Fibroblast of skin of right quadriceps (primary cell): Measurements from ENCODE around the gene NUCKS1.
"Not testable (repeated sequence)": the region's sequence is repeated elsewhere in the genome, so short reads cannot be mapped to it uniquely, and the experiment has no call there.

Experiments used
- DNase-seq: peaks from one replicate; pipeline ENCODE4 v3.0.0-alpha.2; 2013

Gene NUCKS1

DNA sequence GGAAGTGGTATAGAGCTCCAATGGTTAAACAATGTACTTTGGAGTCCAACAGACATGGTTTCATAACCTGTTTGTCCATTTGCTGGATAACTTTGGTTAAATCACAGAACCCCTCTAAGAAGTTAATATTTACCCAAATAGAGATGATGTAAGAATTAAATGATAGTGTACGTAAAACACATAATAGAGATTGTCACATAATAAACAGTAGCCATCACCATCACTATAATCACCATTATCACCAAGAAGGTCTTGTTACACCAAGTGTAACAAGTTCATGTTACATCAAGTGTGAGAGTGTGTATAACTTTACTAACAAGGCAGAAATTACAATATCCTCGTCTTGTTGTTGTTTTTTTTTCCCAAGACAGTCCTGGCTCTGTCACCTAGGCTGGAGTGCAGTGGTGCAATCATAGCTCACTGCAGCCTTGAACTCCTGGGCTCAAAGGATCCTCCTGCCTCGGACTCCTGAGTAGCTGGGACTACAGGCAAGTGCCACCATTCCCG lies 23.3 kb downstream of the NUCKS1 start:
- DNase-seq: no peak

DNA sequence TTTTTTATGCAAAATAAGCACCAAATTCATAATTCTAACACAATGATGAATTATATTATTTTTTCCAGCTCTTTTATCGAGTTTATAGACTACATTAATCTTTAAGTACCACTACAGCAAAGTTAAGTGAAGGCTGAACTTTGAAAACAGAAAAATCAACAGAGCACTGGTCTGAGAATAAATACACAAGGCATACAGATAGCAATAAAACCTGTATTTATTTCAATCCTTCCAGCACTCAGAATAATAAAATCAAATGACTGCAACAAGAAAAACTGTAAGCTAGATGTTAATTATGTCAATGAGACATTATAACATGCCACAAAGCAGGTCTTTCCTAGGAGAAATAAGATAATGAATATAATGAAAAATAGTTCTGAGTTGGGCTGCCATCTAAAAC lies 24.5 kb downstream of the NUCKS1 start:
- no peak for DNase-seq

DNA sequence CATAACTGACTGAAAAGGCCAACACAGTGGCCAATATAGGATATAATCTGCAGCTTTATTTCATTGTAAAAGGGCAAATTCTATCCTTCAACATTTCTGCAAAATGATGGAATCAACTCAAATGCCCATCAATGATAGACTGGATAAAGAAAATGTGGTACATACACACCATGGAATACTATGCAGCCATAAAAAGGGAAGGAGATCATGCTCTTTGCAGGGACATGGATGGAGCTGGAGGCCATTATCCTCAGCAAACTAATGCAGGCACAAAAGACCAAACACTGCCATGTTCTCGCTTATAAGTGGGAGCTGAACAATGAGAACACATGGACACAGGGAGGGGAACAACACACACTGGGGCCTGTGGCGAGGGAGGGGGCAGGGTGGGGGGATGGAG lies 29.2 kb downstream of the NUCKS1 start:
- not testable (repeated sequence) for DNase-seq

DNA sequence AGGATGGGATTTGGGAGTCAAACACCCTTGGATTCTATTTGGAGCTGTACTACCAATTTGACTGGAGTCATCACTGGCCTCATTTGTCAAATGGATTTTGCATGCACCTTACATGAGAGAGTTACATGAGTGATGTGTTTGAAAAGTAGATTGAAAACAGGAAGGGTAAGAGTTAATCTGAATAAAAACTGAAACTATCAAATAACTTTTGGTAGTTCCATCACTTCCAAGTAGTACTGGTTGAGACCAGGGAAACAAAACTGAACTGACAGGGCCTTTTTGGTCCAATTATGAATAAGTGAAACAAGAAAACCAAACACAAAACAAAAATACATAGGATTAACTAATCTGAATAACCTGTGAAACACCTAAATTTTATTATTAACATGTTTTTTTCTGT lies 30.2 kb downstream of the NUCKS1 start:
- DNase-seq: no peak

DNA sequence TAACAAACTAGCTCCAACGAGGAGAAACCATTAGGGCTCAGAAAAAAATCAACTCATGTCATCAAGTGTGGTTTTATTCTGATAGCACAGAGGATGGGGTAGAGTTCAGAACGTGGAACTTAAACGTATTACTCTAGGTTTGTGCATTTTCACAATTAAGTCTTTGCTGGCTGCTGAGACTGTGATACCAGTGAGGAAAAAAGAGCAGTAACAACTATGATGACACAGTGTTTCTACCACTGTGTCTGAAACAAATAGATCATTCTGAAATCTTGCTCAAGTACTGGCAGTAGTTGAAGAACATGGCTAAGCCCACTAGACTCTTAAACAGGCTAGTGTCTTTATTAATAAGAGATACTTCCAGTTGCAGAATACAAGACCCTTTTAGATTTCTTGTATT lies 31.0 kb downstream of the NUCKS1 start:
- no peak for DNase-seq

DNA sequence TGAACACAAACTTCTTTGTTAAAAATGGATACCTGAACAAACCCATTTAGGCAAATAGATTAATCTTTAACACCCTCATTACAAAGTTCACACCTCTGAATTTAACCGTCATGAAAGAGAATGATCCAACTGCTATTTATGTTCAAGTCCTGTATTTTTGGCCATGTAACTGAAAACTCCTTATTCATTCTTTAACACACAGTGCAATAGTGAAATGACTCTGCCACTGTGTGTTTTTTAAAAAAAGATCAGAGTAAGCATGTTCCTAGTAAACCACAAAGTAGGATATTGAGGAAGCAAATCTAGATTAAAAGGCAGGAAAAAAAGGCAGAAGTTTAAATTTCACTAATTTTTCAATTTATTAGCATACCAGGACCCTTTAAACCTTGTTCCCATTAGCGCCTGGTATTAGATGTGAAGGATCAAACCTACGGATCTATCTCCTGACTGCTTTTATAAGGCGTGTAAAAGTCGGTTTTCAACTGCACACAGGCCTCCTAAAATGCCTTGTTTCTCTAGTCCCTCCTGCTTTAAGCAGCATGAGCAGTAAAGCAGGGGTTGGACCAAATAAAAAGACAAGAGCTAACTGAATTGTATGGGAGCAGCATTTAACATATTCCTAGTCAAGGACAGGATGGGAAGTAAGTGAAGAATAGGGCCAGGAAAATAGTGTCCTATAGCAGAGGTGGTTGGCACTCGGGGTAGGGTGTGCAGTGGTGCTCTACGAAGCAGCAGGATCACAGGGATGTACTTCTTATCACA lies 33.4 kb downstream of the NUCKS1 start:
- no peak for DNase-seq

DNA sequence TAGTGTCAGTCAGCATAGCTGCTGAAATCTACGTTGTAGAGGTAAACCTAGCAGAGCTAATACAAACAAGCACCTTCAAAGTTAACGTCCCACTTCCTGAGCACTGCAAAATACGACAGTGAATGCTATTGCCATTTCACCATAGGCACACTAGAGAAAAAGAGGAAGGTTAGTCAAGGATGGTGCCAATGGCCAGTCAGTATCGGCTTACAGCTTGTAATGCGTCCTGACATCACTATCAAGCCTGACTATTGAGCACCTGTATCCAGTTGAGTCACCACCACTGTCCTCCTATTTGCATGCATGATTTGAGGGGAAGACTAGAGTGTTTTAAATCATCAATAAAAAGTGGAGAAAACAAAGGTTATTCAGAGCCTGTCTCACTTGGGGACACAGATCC lies 34.4 kb downstream of the NUCKS1 start:
- no peak for DNase-seq

DNA sequence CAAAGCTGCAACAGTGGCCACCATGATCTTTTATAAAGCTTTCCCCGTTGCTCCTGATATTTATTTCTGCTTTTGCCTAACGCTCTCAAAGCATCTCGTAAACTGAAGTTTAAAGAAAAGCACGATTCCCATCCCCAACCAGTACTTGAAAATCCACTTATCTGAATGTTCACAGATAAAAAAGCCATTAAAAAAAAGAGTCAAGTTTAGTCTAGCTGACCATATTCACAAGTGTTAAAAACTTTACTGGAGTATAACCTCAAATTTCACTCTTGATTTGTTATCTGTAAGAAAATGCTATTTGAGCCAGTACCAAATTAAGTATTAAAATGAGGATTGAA lies 35.1 kb downstream of the NUCKS1 start:
- no peak for DNase-seq

DNA sequence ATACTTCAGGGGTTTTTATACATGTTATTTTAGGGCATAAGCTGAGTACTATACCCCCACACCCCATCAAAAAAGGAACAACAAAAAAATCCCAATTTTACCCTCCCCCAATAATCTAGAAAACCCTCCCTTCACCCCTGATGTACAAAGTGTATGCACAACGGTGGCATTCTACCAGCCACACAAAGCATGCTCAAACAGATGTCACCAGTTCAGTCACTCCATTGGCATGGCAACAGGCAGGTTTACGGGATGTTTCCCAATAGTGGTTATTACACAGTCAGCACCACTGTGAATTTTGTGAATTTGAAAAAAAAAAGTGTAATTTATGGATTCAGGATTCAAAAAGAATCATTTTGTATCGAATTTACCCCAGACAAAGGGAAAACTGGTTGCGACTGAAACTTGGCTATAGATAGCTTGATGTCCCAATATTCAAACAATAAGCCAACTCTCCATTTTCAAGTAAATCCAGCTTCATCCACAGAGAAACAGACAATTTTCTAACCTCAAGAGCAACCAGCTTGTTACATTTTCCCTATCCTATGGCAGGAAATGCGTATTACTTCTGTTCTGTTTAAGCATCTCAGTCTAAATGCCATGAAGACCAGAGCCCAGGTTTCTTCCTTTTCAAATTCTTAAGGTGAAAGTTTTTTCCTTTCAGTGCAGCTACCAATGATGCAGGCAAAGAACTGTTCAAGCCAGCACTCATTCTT lies 35.6 kb downstream of the NUCKS1 start:
- peak; percentile 32 for DNase-seq

DNA sequence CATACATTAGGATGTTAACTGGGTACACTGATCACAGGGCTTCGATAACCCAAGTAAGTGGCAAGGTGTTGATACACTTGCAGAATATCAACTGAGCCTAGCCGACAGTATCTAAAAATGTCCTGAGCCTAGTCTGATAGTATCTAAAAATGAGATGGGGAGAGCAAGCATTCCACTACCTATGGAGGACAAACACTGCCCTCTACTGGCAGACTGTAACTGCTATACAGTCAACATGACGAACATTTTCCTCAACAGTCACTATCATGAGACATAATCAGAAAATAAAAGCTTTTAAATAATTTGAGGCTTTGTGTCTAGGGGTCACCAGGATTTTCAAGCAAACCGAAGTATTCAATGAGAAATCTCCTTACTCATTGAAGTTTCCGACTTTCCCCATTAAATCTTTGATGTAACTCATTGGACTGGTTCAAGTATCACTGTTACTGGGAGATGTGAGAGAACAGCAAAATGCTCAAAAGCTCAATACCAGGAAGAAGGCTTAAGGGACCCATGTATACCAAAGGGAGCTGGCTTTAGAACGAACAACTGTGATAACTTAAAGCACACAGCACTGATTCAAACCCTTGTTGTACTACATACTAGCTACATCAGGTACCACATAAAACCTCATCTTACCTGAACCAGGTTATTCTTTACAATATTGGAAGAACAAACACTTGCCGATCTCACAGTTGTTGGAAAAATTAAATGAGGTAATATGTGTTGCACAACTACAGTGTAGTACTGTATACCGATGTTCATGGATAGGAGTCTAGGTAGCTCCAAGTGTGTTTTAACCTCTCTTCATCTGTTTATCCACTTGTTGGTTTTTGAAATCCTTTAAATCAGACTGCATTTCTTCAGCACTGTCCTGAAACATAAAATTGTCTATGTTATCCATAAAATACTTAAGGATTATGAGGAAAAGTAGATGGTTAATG lies 38.6 kb downstream of the NUCKS1 start:
- DNase-seq: peak; percentile 71

DNA sequence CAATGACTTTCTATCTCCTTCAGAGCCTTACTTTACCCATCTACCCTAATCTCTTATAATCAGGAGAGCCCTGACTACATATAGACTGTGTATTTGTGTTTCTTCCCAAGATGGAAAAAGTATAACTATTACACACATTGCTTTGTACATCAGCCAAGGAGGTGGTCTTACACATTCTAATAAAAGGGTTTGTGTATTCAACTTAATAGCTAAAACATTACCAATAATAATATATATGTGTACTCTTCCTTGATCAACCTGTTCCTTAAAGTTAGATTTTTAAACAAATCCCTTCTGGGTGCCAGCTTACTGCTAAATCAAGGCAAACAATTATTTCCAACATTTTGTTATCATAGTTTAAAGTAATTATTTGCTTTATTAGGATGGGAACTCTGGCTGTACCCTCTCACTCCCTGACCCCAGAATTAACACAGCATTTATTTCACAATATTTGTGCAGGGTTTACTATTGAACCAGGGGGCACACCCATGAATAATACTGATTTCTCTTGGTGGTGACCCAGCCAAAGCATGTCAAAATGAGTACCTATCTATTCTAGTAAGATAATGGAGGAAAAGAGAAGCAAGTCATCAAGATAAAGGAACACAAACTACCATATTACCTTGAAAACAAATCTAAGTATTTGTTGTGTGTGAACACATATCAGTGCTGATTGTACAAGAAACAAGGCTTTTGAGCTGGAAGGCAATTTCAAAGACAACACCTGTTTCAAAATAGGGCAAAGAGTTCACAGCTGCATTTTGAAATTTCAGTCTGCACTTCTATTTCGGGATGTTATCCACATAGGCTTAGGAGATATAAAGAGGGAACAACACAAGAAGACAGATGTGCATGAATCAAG lies 39.5 kb downstream of the NUCKS1 start:
- DNase-seq: no peak

DNA sequence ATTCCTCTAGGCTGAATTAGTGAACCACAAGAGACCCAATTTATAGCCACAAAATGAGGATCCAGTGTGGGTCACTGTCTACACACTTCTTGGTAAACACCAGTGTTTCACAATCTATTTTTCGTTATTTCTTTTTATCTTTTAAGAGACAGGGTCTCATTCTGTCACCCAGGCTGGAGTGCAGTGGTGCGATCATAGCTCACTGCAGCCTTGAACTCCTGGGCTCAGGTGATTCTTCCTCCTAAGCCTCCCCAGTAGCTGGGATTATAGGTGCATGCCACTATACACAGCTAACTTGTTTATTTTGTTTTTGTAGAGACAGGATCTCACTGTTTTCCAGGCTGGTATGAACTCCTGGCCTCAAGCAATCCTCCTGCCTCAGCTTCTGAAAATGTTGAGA lies 40.3 kb downstream of the NUCKS1 start:
- no peak for DNase-seq

DNA sequence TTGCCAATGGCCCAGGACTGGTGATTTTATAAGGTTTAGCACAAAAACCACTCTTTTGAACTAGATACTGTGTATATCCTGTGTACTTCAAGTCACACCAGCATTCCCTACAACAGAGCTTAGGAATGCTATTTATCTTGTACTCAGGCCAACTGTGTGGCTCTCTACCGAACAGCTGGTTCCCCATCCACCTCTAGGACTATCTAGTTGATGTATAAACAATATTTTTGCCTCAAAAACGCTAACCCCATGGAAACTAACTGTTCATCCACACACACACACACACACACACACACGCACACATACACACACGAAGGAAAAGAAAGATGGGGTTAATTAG lies 41.0 kb downstream of the NUCKS1 start:
- DNase-seq: peak; percentile 33

DNA sequence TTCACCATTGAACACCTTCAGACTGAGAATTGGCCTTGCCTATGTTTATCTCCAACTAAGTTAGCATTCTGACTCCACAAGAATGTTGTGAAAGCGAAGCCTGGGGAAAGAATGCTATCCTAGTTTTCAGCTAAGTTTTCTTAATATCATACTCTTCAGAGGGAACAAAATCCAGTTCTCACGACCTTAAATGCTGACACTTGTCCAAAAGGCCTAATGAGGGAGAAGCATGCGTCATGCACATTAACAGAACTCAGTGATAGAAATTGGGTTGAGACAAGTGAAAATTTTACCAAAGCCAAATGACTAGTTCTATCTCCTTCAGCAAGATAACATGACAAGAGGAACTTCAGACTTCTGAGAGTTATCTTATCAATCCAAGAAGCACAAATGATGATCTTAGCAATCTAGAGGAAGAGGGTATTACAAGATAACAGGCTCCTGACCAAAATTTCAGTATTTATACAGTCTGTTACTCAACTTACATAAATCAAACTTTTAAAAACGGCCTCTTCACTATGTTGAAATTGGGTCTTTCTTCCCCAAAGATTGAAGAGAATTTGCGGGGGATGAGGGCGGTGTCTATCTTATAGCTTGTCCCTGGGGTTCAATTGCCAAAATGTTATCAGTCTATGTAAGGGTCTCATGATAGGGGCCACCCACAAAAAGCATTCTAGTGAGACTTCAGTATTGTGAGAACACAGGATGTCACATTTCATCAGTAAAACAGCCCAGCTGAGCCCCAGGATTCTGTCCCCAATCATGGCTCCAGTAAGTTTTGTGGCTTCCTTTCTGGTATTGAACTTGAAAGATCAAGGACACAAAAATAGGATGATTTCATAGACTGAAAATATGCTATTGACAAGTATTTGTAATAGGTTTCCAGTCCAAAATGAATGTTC lies 43.1 kb downstream of the NUCKS1 start:
- no peak for DNase-seq

DNA sequence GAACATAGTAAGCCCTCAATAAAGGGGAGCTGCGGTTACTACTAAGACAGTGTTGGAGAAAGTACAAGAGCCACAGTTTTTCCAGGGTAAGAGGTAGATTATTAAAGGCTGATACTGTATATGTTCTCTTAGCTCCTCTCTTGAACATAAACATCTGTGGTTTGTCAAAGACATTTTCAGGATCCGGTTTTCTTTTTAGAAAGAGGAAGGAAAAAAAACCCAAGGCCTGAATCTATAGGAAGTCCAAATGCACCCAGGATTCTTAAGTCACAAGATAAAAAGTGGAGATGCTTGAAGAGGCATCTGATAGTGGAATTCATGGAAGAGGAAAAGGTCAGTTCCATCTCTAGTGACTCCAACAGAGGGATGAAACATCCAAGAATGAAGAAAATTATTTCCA lies 45.1 kb downstream of the NUCKS1 start:
- DNase-seq: no peak

DNA sequence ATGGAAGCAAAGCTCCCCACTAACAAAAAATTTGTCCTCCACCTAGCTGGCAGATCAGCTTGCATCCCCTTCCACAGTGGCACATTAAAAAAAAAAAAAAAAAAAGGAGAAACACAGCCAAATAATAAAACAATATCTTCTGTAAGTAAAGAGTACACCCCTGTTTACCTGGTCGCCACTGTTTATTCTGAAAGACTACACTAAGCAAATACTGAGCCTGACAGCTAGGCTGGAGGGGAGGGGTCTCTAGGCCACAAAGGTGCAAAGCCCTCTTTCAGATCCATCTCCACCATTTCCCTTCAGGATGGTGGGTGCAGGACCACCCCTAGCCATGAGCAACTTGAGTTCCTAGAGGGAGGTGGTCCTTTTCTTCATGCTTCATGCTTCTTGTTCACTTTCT lies 46.9 kb downstream of the NUCKS1 start:
- DNase-seq: no peak

DNA sequence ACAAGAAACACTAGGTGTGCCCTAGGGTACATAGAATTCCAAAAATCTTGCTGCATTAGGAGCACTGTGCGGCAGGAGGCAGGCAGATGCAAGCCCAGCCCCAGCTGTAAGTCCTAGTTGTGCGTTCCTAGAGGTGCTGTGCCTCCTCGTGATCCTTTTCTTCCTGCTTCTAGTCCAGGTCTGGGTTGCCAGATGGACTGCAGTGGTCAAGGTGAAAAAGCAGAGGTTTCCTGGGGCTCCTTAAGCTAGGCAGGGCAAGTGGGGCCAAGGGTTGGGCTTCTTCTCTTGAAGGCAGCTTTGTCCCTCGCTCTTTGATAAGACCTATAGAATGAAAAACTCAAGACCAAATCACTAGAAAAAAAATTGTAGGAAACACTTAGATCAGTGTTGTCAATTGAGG lies 48.1 kb downstream of the NUCKS1 start:
- DNase-seq: no peak

DNA sequence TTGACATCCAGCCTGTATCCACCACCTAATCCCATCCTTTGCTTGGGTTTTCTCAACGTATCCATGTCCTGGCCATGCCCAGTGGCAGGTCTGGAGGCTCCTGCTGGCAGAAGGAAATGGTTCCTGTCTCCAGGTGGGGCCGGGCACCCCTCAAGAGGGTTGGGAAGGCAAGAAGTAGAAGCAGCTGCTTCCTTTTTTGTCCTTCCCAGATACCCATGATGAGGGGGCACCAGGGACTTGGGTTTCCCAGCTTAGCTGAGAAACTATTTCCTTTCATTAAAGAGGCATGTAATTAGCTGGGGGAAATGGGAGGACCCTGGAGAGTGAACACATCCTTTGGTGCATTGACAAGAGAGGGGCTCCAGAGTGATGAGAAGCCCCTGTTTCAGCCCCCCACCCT lies 48.6 kb downstream of the NUCKS1 start:
- DNase-seq: no peak

DNA sequence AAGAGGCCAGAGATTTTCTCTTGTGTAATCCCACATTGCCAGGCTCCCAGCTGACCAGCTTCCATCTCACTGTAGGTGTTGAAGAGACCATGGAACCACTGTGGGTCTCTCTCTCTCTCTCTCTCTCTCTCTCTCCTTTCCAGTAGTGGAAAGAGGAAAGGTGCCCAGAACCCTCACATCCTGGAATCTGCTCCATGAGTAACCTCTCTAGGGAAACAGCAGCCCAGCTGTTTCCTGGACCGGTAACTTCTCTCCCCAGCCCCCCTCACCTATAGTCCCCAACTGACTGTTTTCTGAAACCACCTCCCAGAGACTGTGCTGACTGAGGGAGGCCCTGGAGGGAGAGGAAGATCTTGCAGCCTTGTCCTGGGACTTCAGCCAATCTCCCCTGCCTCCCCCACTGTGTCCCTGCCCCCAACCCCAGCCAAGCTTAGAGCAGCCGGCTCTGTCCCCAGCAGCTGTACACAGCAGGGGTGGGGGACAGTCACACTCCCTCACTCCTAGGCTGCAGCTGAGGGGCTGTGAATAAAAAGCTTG lies 49.0 kb downstream of the NUCKS1 start:
- peak; percentile 49 for DNase-seq

DNA sequence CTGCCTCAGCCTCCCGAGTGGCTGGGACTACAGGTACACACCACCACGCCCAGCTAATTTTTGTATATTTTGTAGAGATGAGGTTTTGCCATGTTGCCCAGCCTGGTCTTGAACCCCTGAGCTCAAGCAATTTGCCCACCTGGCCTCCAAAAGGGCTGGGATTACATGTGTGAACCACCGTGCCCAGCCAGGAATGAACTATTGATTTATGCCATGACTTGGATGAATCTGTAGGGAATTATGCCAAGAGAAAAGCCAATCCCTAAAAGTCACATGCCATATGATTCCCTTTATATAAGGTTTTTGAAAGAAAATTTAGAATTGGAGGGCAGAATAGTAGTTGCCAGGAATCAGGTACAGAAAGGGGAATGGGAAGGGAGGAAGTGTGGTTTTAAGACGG lies 50.6 kb downstream of the NUCKS1 start:
- no peak for DNase-seq

DNA sequence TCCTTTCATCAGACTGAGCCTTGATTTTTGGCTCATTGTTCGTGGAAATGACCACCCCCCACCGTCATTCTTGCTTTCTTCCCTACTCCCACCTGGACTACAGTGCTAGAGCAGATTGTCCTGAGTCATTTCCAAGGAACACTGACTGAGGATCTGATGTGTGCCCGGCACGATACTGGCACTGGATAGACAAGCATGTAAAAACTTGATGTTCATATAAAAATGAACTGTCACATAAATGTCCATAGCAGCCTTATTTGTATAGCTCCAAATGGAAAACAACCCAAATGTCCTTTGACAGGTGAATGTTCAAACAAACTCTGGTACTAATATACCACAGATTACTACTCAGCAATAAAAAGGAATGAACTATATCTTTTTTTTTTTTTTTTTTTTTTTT lies 51.1 kb downstream of the NUCKS1 start:
- DNase-seq: no peak
